Stimulated activated CD8-positive, alpha-beta memory T cell treated with anti-CD3 and anti-CD28 coated beads, Interleukin-15, amount 100 ng/mL, for 4 hours (primary cell): ENCODE measurements around the gene GK.
A peak's percentile ranks its signal among the peaks of the same experiment; 100 is the strongest.
"Not testable (repeated sequence)": the region's sequence is repeated elsewhere in the genome, so short reads cannot be mapped to it uniquely, and the experiment has no call there.

ENCODE experiments used
- DNase-seq, 2 donors: peaks; one replicate each; pipeline ENCODE4 v3.0.0-alpha.2; 2020; ENCODE audit warnings: low read depth in 2 of 2

Gene GK

DNA sequence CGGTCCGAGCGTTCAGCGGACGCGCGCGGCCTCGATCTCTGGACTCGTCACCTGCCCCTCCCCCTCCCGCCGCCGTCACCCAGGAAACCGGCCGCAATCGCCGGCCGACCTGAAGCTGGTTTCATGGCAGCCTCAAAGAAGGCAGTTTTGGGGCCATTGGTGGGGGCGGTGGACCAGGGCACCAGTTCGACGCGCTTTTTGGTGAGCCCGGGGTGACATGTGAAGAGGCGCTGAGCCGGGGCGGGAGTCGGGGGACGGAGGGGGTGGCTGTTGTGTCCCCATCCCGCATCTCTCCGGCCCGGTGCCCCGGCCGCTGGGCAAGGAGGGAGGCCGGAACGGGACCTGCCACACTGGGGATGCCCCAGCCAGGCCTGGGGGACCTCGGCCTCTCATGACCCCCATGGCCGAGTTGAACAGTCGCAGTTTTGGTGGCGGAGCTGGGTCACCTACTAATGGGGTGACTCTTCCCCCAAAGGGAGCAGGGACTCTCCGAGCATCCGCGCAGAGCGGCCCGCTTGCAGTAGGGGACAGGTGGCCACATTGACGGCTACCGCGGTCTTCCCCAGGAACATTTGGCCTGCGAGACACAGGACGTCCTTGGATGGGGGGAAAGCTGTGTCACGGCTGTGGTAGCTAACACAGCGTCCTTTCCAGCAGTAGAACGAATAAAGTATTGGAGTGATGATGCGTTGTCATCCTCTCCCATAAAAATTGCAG lies at the start of gene GK:
GK (plus strand) TSS at position 9 of the 717 bp plus-strand sequence; CDS start at position 124, 115 bp downstream.
- DNase-seq: peak in 1 of 2 donors; percentile 2

DNA sequence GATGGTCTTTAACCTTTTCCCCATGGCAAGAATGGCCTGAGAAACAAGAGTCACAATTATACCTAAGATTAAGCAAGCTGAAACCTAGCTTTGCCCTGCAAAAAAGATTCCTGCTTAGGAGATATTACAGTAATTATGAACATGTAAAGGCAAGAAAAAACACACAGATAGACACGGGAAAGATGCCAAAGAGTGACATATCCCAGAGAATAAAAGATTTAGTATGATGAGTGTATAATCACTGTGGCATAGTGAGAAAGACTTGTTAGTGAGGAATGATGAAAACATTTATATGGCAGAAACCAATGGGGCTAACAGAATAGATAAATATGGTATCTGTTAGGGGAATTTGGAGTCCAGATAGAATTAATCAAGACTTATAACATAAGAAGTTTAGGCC lies 46.1 kb upstream of the GK start:
- no peak for DNase-seq

DNA sequence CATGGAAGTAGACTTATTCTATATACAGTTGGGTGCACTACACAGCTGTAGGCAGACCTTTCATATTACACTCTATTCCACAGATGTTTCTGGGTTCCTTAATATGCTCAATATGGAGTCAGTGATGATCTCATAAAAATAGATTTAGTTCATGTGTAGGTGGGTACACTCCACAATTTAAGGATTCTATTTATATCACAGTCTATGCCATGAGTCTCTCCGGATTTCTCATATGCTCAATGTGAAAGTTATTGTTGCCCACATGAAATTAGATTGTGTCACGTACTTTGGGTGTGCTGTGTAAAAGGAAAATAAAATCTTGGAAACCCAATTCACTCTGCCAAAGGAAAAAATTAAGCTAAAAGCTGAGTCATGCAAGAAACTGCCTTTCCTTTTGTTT lies 43.2 kb upstream of the GK start:
- no peak for DNase-seq

DNA sequence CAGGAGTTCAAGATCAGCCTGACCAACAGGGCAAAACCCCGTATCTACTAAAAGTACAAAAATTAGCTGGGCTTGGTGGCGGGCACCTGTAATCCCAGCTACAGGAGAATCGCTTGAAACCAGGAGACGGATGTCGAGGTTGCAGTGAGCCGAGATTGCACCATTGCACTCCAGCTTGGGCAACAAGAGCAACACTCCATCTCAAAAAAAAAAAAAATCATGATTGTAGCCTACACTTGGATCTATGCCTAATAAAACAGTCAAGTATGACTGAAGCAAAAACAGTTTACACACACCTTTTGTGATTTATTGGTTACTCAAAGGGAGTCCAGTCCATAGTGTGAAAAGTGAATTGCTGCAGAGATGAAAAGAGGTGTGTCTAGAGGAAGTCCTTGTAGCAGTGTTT lies 41.0 kb upstream of the GK start:
- DNase-seq: no peak

DNA sequence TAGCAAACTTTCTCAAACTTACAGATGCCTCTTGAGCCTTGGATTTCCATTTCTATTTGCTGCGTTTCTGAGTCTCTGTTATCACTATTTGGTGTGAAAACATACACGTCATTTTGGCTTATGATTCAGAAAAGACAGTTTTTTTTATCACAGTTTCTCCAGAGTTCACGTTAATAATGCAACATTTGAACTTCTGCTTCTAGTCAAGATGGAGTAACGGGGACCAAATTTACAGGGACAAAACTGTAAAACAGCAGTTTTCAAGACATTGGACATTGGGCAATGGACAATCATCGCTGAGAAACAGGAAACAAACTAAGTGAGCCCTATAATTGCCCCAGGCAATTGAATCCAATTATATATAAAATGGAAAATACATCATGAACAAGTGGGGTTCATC lies 39.5 kb upstream of the GK start:
- DNase-seq: no peak

DNA sequence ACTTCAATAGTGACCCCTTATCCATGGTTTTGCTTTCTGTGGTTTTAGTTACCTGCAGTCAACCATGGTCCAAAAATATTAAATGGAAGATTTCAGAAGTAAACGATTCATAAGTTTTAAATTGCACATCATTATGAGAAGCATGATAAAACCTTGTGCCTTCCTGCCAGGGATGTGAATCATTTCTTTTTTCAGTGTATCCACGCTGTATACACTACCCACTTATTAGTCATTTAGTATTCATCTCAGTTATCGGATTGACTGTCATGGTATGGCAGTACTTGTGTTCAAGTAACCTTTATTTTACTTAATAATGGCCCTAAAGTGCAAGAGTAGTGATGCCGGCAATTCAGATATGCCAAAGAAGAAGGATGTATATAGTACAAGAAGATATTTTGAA lies 38.0 kb upstream of the GK start:
- no peak for DNase-seq

DNA sequence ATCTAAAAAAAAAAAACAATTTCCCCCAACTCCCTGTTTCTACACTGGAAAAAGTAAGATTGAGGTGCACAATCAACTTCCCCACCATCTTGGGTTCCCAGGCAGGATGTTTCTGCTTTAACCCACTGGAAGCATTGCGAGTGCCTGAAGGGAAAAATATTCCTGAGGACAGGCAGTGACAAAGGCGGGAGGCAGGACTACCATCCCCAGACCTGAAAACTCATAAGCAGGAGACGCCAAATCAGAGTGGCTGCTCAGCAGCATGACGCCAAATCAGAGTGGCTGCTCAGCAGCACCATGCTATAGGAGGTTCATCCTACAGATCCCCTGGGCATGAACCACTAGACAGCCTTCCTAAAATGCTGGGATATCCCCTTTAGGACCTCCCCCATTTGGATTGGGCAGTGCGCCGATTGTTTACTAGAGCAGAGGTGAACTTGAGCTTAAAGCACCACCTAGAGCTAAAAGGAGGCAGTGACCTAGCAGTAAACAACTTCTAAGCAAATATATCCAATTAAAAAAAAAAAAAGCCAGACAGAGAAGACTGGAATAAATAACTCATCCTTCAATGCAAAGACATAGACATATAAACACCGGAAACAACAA lies 35.0 kb upstream of the GK start:
- DNase-seq: no peak

DNA sequence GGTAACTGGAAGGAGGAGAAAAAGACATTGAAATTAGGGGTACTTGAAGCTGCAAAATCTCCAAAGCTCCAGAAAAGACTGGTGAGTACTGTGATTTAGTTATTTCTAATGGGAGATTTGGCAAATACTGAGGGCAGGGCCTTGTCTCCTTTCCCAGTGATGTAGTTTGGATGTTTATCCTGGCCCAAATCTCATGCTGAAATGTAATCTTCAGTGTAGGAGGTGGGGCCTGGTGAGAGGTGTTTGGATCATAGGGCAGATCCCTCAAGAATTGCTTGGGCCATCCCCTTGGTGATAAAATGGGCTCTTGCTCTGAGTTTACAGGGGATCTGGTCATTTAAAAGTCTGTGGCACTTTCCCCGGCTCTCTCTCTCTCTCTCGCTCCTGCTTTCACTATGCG lies 33.1 kb upstream of the GK start:
- no peak for DNase-seq

DNA sequence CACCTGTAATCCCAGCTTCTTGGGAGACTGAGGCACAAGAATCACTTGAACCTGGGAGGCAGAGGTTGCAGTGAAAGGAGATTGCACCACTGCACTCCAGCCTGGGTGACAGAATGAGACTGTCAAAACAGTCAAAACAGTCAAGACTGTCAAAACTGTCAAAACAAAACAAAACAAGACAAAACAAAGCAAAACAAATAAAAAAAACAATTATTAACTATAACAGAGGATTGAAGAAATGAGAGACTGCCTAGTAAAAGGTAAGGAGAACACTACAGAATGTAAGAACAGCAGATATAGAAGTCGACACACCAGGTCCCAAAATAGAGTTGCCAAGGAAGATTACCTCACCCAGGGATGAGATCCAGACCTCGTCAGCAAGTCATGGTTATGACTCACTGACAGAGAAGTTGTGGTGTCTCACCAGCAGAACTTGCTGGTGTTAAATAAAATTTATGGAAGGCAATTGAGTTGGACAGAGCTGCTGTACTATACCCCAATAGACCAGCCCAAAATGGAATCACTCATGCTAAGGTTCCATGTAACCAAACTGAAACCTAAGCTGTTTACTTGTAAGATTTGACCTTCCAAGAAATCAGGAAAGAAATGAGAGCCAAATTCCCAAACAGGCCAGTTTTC lies 32.1 kb upstream of the GK start:
- no peak for DNase-seq

DNA sequence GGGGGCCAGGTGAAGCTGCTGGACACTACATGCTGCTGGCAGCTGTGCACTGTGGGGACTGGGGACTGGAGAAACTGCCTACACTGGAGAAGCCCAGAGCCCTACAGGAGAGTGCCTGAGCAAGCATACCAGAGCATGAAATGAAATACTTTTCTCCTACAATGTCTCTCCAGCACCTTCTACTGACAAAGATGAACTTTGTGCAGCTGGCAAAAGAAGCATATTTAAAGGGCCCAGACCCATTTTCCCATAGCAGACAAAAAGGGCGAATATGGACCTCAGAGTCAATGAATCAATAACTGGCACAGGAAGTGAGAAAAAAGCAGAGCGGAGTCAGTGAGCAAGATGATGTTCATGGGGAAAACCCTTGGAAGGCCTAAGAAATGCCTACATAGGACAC lies 30.9 kb upstream of the GK start:
- no peak for DNase-seq

DNA sequence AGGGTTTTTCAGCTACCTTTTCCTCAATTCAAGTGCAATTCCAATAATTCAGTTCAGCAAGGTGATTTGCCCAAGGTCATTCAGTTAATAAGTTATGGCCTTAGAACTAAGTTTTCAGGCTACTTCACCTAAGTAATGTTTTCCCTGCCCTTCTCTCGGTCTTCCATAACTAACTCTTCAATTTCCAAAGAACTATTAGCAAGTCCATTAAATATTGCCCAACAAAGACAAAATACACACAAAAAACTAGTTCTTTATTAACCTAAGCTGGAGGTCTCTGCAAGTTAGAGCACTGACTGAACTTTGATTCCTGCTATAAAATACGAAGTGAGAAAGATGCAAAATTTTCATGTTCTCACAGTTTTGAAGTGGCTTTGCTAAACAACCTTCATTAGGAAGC lies 26.8 kb upstream of the GK start:
- DNase-seq: no peak

DNA sequence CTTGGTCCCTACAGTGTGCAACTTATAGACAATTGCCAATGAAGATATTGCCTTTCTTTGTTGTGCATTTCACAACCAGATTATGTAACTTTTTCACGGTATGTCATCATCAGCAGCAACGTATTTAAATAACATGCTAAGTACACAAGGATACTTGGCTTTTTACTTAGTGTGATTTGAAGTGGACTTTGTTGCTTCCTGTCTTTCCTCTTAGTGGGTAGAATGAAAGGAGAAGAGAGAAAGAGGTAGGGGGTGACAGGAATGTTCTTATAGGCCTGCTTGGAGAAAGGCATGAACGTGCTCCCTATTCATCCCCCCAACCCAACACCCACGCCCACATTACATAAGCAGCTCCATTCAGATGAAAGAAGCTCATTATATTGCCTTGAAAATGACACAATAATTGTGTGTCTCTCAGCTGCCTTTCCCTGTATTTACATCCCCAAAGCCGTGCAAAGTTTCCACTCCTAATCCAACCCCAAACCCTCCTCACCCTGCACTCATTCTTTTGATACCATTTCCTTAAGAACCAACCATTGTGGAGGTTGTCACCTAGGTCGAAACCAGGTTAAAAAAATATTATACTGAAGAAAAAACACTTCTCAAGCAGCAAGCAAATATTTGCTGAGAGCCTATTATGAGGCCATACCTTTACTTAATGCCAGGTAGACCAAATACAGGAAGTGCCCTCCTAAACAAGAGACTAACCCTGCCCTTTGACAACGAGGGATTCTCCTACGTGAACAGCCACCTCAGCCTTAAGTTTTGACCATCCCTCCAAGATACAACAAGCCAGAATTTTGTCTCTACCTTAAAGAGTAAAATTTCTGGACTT lies 25.2 kb upstream of the GK start:
- no peak for DNase-seq

DNA sequence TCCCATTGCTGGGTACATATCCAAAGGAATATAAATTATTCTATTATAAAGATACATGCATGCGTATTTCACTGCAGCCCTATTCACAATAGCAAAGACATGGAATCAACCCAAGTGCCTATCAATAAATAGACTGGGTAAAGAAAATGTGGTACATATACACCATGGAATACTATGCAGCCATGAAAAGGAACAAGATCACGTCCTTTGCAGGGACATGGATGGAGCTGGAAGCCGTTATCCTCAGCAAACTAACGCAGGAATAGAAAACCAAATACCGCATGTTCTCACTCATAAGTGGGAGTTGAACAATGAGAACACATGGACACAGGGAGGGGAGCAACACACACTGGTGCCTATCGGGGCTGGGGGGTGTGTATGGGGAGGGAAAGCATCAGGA lies 19.2 kb upstream of the GK start:
- DNase-seq: not testable (repeated sequence)

DNA sequence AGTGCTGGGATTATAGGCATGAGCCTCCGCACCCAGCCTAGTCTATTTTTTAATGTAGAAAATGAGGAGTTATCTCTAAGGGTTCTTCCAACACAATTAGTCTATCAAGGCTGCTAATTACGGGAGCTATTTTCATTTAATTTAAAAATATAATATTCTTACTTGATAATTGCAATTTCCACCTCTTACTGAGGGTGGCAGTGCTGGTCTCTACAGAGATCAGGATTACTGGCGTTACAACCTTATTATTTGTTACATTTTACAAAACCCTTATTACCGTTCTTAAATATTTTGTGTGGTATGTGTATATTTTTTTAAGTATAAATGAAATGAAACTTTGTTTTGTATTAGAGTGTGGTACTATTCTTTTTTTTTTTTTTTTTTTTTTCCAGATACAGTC lies 17.6 kb upstream of the GK start:
- no peak for DNase-seq

DNA sequence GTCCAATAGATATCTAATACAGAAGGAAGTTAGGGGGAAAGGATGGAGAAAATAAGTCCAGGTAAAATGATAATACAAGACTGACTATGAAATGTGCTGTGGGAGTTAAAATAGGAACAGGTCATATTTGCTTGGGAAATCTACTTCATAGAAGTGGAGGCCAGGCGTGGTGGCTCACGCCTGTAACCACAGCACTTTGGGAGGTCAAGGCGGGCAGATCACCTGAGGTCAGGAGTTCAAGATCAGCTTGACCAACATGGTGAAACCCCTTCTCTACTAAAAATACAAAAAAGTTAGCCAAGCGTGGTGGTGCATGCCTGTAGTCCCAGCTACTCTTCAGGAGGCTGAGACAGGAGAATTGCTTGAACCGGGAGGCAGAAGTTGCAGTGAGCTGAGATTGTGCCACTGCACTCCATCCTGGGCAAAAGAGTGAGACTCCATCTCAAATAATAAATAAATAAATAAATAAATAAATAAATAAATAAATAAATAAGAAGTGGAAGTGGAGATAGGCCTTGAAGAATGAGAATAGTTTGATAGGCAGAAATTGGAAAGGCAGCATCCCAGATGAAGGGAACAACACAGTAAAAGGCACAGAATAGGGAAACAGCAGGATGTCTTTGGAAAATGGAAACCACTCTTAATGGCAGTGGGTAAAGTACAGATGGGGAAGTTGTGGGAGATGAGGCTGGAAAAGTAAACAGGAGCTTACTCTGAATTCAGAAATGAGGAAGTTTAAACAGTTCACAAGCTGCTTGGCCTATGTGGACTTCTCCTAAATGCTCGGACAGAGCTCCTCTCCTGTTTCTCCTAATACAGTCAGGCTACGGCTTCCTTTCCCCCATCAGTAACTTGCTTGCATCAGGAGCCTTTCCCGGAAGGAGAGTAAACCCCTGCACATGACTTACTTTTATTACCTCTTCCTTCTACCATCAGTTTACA lies 15.1 kb upstream of the GK start:
- no peak for DNase-seq

DNA sequence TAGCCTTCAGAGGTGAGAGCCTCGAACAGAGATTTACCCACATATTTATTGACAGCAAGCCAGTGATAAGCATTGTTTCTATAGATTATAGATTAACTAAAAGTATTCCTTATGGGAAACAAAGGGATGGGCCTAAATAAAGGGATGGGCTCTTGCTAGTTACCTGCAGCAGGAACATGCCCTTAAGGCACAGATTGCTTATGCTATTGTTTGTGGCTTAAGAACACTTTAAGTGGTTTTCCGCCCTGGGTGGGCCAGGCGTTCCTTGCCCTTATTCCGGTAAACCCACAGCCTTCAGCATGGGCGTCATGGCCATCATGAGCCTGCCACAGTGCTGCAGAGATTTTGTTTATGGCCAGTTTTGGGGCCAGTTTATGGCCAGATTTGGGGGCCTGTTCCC lies 13.5 kb upstream of the GK start:
- DNase-seq: not testable (repeated sequence)

DNA sequence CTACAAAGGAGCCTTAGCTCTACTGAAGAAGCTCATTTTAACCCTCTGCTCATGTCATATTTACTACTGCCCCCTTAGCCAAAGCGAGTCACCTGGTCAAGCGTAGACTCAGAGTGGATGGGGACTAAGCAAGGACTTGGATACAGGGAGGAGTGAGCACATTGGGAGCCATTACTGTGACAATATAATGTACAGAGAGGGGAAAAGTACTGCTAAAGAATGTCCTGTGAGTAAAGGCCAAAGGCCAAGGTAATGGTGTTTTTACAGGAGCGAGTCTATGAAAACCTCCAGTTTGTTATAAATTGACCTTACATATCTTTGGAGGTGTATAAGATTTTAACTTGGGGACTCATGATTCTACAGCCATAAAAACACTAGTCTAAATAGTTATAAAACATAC lies 10.6 kb upstream of the GK start:
- no peak for DNase-seq

DNA sequence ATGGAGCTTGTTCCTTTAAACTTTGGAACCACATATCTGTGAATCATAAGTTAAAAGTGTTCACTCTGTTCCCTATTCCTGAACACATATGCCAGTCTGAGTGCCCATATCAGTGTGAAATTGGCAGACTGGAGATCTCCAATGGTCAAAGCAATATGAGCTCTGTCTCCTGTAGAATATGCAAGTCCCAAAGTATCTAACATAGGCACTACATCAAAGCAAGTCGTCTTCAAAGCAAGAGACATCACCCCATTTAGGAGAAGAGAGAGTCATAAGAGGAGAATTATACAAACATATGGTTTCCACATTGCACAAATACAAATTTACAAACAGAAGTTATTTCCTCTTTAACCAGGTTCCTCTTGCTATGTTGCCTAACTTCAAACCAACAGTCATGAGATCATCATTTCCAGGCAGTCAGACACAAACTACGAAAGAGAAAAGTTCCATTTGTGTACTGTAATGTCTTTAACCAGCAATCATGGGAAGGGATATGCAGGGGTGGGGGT lies 9.9 kb upstream of the GK start:
- DNase-seq: no peak

DNA sequence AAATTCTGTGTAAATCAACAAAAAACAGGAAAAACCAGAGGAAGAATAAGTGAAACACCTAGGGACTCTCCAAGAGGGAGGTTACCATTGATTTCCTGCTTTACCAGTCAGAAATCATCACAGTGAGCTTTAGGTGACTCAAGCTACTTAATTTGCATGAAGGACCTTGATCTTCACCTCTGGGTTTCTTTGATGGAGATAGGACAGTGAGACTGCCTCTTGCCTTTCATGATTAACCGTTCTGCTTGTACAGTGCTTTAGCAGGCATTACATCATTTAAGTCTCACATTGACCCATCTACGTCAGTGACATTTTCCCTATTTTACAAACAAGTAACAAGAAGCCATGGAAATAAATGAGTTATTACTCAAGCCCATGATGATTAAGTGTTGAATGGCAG lies 3.4 kb upstream of the GK start:
- DNase-seq: no peak

DNA sequence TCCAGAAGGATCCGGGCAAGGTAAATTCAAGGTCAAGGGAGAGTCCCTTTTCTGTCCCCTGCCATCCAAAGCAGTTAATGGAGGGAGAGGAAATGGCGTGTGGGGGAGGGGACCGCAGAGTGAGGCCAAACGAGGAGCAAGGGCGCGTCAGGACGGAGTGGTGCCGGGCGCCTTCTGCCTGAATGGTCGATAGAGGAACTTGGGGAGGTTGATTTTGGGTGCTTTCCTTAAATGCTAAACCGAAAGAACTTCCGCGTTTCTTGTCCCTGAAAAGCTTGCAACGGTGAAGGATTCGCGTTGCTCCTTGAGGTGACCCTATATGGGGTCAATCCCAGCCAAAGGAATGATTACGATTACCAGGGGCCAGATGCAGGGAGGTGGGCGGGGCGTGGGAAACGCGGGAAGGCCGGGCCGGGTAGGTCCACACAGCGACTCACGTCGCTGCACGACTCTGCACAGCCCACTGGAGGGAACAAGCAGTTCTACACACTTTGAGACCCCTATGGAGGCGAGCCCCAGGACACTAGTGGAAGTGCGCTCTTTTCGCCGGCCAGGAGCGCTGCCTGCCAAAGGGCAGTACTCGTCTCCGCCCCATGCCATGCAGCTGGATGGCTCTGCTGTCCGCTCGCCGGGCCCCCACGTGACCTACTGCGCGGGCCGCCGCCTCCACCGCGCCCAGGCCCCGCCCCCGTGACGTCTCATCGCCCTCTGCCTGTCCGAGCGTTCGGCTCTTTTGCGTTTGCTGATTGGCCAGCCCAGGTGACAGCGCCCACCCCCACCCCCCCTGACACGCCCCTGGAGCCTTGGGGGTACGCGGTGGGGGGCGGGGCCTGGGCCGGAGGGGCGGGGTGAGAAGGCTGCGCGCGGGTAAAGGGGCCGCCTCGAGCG lies 452 bp upstream of the GK start:
- peak; percentile 71 to 72 for DNase-seq
